Retina (tissue), 1 donor: ENCODE measurements around the gene LAMA3.

Source experiments
- DNase-seq: peaks from one replicate; pipeline ENCODE4 v3.0.0-alpha.2; 2016

Gene LAMA3

GRCh38 chr18:23983112-23983511 lies 293.9 kb downstream of the LAMA3 start:
- DNase-seq = no peak

- DNase-seq = no peak
Observed at GRCh38 chr18:23986600-23987359, 297.5 kb downstream of the LAMA3 start.

GRCh38 chr18:23990474-23991410 lies 301.5 kb downstream of the LAMA3 start:
- no peak for DNase-seq

GRCh38 chr18:23992089-23992940 lies 303.1 kb downstream of the LAMA3 start:
- DNase-seq = peak; percentile 75

- no peak for DNase-seq
Observed at GRCh38 chr18:23992941-23993280, 303.7 kb downstream of the LAMA3 start.

- peak; percentile 55 for DNase-seq
Observed at GRCh38 chr18:23994361-23994902, 305.2 kb downstream of the LAMA3 start.

- no peak for DNase-seq
Observed at GRCh38 chr18:23995180-23995579, 305.9 kb downstream of the LAMA3 start.

- DNase-seq = no peak
Observed at GRCh38 chr18:23998018-23998417, 308.8 kb downstream of the LAMA3 start.

GRCh38 chr18:23998820-23999219 lies 309.6 kb downstream of the LAMA3 start:
- DNase-seq = no peak

GRCh38 chr18:24000613-24001490 lies 311.6 kb downstream of the LAMA3 start:
- no peak for DNase-seq

GRCh38 chr18:24002479-24002878 lies 313.2 kb downstream of the LAMA3 start:
- no peak for DNase-seq

- no peak for DNase-seq
Observed at GRCh38 chr18:24003288-24003687, 314.0 kb downstream of the LAMA3 start.

- no peak for DNase-seq
Observed at GRCh38 chr18:24003903-24004640, 314.8 kb downstream of the LAMA3 start.
